Measurements from ENCODE around the gene ZPR1.

DNA sequence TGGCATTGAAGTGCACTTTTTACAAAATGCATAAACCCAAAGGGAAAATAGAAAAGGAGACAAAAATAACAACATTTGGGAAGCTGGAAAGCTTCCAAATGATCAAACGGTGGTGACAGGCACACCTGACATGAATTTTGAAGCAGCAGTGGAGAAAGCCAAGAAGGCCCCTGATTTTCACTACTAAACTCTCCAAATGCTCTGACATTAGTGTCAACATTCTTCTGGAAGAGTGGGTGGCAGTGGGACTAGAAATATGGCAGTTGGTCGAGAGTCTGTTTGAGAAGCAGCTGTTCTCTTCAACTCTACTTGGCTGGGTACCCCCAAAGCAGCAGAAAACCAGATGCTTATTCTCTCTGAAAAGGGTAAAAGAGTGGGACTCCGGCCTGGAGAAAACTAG lies 16.2 kb upstream of the ZPR1 start:
- TF ChIP-seq EP300 (IDR thresholded peaks at IDR 0.05; ENCODE audit: borderline replicate concordance), result no peak
- TF ChIP-seq EGR1 (IDR thresholded peaks at IDR 0.05), result no peak
- no peak for TF ChIP-seq RAD21 (IDR thresholded peaks at IDR 0.05; ENCODE audit: low read depth)
- TF ChIP-seq CEBPB (IDR thresholded peaks at IDR 0.05), result no peak
- TF ChIP-seq, protein P1, sequence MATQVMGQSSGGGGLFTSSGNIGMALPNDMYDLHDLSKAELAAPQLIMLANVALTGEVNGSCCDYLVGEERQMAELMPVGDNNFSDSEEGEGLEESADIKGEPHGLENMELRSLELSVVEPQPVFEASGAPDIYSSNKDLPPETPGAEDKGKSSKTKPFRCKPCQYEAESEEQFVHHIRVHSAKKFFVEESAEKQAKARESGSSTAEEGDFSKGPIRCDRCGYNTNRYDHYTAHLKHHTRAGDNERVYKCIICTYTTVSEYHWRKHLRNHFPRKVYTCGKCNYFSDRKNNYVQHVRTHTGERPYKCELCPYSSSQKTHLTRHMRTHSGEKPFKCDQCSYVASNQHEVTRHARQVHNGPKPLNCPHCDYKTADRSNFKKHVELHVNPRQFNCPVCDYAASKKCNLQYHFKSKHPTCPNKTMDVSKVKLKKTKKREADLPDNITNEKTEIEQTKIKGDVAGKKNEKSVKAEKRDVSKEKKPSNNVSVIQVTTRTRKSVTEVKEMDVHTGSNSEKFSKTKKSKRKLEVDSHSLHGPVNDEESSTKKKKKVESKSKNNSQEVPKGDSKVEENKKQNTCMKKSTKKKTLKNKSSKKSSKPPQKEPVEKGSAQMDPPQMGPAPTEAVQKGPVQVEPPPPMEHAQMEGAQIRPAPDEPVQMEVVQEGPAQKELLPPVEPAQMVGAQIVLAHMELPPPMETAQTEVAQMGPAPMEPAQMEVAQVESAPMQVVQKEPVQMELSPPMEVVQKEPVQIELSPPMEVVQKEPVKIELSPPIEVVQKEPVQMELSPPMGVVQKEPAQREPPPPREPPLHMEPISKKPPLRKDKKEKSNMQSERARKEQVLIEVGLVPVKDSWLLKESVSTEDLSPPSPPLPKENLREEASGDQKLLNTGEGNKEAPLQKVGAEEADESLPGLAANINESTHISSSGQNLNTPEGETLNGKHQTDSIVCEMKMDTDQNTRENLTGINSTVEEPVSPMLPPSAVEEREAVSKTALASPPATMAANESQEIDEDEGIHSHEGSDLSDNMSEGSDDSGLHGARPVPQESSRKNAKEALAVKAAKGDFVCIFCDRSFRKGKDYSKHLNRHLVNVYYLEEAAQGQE (IDR thresholded peaks at IDR 0.05; ENCODE audit: low read depth), result no peak
- TF ChIP-seq FOXM1 (IDR thresholded peaks at IDR 0.05; ENCODE audit: borderline replicate concordance, low read depth), result no peak
- TF ChIP-seq, protein P2, sequence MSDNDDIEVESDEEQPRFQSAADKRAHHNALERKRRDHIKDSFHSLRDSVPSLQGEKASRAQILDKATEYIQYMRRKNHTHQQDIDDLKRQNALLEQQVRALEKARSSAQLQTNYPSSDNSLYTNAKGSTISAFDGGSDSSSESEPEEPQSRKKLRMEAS (IDR thresholded peaks at IDR 0.05), result no peak
- no peak for TF ChIP-seq TAF1 (IDR thresholded peaks at IDR 0.05; ENCODE audit: low read depth)
- TF ChIP-seq YY1 (IDR thresholded peaks at IDR 0.05; ENCODE audit: low read depth), result no peak
- no peak for TF ChIP-seq TCF12 (IDR thresholded peaks at IDR 0.05; ENCODE audit: low read depth)
- no peak for TF ChIP-seq NFIC (IDR thresholded peaks at IDR 0.05)
- no peak for TF ChIP-seq TEAD4 (IDR thresholded peaks at IDR 0.05)
- TF ChIP-seq, protein P3, sequence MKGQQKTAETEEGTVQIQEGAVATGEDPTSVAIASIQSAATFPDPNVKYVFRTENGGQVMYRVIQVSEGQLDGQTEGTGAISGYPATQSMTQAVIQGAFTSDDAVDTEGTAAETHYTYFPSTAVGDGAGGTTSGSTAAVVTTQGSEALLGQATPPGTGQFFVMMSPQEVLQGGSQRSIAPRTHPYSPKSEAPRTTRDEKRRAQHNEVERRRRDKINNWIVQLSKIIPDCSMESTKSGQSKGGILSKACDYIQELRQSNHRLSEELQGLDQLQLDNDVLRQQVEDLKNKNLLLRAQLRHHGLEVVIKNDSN (IDR thresholded peaks at IDR 0.05), result no peak

Measured in Ishikawa (cell line).